HCEC 1CT (cell line): ENCODE data around the gene STH.
"Not testable (repeated sequence)": the region's sequence is repeated elsewhere in the genome, so short reads cannot be mapped to it uniquely, and the experiment has no call there.

Source experiments
- DNase-seq: peaks from one replicate; pipeline ENCODE4 v3.0.0-alpha.2; 2017

The STH gene

DNA sequence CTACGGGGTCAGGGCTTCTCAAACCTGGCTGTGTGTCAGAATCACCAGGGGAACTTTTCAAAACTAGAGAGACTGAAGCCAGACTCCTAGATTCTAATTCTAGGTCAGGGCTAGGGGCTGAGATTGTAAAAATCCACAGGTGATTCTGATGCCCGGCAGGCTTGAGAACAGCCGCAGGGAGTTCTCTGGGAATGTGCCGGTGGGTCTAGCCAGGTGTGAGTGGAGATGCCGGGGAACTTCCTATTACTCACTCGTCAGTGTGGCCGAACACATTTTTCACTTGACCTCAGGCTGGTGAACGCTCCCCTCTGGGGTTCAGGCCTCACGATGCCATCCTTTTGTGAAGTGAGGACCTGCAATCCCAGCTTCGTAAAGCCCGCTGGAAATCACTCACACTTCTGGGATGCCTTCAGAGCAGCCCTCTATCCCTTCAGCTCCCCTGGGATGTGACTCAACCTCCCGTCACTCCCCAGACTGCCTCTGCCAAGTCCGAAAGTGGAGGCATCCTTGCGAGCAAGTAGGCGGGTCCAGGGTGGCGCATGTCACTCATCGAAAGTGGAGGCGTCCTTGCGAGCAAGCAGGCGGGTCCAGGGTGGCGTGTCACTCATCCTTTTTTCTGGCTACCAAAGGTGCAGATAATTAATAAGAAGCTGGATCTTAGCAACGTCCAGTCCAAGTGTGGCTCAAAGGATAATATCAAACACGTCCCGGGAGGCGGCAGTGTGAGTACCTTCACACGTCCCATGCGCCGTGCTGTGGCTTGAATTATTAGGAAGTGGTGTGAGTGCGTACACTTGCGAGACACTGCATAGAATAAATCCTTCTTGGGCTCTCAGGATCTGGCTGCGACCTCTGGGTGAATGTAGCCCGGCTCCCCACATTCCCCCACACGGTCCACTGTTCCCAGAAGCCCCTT, 10.9 kb downstream of the STH start:
- DNase-seq = peak; percentile 50

DNA sequence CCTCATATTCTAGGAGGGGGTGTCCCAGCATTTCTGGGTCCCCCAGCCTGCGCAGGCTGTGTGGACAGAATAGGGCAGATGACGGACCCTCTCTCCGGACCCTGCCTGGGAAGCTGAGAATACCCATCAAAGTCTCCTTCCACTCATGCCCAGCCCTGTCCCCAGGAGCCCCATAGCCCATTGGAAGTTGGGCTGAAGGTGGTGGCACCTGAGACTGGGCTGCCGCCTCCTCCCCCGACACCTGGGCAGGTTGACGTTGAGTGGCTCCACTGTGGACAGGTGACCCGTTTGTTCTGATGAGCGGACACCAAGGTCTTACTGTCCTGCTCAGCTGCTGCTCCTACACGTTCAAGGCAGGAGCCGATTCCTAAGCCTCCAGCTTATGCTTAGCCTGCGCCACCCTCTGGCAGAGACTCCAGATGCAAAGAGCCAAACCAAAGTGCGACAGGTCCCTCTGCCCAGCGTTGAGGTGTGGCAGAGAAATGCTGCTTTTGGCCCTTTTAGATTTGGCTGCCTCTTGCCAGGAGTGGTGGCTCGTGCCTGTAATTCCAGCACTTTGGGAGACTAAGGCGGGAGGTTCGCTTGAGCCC, 11.6 kb downstream of the STH start:
- DNase-seq = no peak

DNA sequence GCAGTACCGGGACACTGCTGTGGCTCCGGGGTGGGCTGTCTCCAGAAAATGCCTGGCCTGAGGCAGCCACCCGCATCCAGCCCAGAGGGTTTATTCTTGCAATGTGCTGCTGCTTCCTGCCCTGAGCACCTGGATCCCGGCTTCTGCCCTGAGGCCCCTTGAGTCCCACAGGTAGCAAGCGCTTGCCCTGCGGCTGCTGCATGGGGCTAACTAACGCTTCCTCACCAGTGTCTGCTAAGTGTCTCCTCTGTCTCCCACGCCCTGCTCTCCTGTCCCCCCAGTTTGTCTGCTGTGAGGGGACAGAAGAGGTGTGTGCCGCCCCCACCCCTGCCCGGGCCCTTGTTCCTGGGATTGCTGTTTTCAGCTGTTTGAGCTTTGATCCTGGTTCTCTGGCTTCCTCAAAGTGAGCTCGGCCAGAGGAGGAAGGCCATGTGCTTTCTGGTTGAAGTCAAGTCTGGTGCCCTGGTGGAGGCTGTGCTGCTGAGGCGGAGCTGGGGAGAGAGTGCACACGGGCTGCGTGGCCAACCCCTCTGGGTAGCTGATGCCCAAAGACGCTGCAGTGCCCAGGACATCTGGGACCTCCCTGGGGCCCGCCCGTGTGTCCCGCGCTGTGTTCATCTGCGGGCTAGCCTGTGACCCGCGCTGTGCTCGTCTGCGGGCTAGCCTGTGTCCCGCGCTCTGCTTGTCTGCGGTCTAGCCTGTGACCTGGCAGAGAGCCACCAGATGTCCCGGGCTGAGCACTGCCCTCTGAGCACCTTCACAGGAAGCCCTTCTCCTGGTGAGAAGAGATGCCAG, 12.9 kb downstream of the STH start:
- no peak for DNase-seq

DNA sequence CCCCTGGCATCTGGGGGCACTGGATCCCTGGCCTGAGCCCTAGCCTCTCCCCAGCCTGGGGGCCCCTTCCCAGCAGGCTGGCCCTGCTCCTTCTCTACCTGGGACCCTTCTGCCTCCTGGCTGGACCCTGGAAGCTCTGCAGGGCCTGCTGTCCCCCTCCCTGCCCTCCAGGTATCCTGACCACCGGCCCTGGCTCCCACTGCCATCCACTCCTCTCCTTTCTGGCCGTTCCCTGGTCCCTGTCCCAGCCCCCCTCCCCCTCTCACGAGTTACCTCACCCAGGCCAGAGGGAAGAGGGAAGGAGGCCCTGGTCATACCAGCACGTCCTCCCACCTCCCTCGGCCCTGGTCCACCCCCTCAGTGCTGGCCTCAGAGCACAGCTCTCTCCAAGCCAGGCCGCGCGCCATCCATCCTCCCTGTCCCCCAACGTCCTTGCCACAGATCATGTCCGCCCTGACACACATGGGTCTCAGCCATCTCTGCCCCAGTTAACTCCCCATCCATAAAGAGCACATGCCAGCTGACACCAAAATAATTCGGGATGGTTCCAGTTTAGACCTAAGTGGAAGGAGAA, 13.5 kb downstream of the STH start:
- DNase-seq = no peak

DNA sequence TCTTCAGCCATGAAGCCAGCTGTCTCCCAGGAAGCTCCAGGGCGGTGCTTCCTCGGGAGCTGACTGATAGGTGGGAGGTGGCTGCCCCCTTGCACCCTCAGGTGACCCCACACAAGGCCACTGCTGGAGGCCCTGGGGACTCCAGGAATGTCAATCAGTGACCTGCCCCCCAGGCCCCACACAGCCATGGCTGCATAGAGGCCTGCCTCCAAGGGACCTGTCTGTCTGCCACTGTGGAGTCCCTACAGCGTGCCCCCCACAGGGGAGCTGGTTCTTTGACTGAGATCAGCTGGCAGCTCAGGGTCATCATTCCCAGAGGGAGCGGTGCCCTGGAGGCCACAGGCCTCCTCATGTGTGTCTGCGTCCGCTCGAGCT, 14.1 kb downstream of the STH start:
- no peak for DNase-seq

DNA sequence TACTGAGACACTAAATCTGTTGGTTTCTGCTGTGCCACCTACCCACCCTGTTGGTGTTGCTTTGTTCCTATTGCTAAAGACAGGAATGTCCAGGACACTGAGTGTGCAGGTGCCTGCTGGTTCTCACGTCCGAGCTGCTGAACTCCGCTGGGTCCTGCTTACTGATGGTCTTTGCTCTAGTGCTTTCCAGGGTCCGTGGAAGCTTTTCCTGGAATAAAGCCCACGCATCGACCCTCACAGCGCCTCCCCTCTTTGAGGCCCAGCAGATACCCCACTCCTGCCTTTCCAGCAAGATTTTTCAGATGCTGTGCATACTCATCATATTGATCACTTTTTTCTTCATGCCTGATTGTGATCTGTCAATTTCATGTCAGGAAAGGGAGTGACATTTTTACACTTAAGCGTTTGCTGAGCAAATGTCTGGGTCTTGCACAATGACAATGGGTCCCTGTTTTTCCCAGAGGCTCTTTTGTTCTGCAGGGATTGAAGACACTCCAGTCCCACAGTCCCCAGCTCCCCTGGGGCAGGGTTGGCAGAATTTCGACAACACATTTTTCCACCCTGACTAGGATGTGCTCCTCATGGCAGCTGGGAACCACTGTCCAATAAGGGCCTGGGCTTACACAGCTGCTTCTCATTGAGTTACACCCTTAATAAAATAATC, 14.6 kb downstream of the STH start:
- DNase-seq = peak; percentile 31

DNA sequence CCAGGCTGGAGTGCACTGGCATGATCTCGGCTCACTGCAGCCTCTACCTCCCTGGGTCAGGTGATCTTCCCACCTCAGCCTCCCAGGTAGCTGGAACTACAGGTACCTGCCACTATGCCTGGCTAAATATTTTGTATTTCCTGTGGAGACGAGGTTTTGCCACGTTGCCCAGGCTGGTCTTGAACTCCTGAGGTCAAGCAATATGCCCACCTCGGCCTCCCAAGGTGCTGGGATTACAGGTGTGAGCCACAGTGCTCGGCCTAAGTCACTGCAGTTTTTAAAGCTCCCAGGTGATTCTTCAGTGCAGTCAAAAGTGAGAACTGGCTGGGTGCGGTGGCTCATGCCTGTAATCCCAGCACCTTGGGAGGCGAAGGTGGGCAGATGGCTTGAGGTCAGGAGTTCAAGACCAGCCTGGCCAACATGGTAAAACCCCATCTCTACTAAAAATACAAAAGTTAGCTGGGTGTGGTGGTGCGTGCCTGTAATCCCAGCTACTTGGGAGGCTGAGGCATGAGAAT, 20.4 kb downstream of the STH start:
- not testable (repeated sequence) for DNase-seq

DNA sequence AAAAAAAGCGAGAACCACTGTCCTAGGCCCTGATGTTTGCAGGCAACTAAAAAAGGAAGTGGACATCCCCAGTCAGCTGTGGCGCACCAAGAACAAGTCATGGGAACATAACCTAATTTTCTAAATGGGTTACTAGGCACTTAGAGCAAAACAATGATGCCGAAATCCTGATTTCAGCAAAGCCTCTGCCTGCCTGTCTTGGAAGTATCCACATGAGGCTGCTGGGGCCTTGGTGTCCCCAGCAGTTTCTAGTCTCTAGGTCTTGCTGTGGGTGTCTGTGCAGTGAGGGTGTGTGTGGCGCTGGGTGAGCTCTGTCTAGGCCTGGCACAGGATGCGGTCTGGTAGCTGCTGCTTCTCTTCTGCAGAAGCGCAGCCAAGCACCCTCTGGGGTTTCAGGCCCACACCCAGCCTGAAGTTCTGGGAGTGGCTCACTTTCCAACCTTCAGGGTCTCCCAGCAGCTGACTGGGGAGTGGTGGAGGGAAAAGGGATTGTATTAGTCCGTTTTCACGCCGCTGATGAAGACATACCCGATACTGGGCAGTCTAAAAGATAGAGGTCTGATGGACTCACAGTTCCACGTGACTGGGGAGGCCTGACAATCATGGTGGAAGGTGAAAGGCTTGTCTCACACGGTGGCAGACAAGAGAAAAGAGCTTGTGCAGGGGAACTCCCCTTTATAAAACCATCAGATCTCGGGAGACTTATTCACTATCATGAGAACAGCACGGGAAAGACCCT, 21.1 kb downstream of the STH start:
- no peak for DNase-seq

DNA sequence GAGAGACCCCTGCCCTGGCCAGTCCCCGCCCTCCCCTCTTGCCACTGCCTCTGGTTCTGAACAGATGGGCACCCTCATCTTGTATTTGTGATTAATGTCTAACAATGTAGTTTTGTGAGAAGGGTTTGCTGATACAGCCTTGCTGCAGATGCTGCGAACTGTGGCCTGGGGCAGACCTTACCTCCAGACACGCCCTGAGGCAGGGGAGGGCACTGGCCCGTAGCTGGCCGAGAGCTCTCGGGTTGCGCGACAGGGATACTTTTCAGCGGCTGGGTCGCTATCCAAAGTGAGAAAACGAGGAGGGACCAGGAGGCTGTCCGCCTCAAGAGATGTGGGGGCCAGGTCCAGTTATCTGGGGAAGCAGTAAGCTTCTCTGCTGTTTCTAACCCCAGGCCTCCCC, 21.9 kb downstream of the STH start:
- DNase-seq = no peak

DNA sequence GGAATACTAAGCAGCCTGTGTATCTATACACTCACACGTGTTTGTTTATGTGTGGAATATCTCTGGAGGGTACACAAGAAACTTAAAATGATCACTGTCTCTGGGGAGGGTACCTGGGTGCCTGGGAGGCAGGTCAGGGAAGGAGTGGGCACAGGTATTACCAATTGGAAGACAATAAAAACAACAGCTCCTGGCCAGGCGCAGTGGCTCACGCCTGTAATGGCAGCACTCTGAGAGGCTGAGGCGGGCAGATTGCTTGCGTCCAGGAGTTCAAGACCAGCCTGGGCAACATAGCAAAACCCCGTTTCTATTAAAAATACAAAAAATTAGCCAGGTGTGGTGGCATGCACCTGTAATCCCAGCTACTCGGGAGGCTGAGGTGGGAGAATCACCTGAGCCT, 24.3 kb downstream of the STH start:
- not testable (repeated sequence) for DNase-seq

DNA sequence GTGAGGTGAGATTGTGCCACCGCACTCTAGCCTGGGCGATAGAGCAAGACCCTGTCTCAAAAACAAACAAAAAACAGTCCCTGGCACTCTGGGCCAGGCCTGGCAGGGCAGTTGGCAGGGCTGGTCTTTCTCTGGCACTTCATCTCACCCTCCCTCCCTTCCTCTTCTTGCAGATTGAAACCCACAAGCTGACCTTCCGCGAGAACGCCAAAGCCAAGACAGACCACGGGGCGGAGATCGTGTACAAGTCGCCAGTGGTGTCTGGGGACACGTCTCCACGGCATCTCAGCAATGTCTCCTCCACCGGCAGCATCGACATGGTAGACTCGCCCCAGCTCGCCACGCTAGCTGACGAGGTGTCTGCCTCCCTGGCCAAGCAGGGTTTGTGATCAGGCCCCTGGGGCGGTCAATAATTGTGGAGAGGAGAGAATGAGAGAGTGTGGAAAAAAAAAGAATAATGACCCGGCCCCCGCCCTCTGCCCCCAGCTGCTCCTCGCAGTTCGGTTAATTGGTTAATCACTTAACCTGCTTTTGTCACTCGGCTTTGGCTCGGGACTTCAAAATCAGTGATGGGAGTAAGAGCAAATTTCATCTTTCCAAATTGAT, 24.8 kb downstream of the STH start:
- DNase-seq = no peak

DNA sequence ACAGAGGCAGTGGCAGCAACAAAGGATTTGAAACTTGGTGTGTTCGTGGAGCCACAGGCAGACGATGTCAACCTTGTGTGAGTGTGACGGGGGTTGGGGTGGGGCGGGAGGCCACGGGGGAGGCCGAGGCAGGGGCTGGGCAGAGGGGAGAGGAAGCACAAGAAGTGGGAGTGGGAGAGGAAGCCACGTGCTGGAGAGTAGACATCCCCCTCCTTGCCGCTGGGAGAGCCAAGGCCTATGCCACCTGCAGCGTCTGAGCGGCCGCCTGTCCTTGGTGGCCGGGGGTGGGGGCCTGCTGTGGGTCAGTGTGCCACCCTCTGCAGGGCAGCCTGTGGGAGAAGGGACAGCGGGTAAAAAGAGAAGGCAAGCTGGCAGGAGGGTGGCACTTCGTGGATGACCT, 25.5 kb downstream of the STH start:
- no peak for DNase-seq

DNA sequence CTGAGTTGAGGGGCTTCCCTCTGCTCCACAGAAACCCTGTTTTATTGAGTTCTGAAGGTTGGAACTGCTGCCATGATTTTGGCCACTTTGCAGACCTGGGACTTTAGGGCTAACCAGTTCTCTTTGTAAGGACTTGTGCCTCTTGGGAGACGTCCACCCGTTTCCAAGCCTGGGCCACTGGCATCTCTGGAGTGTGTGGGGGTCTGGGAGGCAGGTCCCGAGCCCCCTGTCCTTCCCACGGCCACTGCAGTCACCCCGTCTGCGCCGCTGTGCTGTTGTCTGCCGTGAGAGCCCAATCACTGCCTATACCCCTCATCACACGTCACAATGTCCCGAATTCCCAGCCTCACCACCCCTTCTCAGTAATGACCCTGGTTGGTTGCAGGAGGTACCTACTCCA, 26.0 kb downstream of the STH start:
- no peak for DNase-seq

DNA sequence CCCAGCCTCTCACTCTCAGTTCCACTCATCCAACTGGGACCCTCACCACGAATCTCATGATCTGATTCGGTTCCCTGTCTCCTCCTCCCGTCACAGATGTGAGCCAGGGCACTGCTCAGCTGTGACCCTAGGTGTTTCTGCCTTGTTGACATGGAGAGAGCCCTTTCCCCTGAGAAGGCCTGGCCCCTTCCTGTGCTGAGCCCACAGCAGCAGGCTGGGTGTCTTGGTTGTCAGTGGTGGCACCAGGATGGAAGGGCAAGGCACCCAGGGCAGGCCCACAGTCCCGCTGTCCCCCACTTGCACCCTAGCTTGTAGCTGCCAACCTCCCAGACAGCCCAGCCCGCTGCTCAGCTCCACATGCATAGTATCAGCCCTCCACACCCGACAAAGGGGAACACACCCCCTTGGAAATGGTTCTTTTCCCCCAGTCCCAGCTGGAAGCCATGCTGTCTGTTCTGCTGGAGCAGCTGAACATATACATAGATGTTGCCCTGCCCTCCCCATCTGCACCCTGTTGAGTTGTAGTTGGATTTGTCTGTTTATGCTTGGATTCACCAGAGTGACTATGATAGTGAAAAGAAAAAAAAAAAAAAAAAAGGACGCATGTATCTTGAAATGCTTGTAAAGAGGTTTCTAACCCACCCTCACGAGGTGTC, 26.6 kb downstream of the STH start:
- no peak for DNase-seq

DNA sequence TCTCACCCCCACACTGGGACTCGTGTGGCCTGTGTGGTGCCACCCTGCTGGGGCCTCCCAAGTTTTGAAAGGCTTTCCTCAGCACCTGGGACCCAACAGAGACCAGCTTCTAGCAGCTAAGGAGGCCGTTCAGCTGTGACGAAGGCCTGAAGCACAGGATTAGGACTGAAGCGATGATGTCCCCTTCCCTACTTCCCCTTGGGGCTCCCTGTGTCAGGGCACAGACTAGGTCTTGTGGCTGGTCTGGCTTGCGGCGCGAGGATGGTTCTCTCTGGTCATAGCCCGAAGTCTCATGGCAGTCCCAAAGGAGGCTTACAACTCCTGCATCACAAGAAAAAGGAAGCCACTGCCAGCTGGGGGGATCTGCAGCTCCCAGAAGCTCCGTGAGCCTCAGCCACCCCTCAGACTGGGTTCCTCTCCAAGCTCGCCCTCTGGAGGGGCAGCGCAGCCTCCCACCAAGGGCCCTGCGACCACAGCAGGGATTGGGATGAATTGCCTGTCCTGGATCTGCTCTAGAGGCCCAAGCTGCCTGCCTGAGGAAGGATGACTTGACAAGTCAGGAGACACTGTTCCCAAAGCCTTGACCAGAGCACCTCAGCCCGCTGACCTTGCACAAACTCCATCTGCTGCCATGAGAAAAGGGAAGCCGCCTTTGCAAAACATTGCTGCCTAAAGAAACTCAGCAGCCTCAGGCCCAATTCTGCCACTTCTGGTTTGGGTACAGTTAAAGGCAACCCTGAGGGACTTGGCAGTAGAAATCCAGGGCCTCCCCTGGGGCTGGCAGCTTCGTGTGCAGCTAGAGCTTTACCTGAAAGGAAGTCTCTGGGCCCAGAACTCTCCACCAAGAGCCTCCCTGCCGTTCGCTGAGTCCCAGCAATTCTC, 27.4 kb downstream of the STH start:
- no peak for DNase-seq

DNA sequence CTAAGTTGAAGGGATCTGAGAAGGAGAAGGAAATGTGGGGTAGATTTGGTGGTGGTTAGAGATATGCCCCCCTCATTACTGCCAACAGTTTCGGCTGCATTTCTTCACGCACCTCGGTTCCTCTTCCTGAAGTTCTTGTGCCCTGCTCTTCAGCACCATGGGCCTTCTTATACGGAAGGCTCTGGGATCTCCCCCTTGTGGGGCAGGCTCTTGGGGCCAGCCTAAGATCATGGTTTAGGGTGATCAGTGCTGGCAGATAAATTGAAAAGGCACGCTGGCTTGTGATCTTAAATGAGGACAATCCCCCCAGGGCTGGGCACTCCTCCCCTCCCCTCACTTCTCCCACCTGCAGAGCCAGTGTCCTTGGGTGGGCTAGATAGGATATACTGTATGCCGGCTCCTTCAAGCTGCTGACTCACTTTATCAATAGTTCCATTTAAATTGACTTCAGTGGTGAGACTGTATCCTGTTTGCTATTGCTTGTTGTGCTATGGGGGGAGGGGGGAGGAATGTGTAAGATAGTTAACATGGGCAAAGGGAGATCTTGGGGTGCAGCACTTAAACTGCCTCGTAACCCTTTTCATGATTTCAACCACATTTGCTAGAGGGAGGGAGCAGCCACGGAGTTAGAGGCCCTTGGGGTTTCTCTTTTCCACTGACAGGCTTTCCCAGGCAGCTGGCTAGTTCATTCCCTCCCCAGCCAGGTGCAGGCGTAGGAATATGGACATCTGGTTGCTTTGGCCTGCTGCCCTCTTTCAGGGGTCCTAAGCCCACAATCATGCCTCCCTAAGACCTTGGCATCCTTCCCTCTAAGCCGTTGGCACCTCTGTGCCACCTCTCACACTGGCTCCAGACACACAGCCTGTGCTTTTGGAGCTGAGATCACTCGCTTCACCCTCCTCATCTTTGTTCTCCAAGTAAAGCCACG, 28.3 kb downstream of the STH start:
- no peak for DNase-seq

DNA sequence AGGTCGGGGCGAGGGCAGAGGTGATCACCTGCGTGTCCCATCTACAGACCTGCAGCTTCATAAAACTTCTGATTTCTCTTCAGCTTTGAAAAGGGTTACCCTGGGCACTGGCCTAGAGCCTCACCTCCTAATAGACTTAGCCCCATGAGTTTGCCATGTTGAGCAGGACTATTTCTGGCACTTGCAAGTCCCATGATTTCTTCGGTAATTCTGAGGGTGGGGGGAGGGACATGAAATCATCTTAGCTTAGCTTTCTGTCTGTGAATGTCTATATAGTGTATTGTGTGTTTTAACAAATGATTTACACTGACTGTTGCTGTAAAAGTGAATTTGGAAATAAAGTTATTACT, 28.9 kb downstream of the STH start:
- no peak for DNase-seq

DNA sequence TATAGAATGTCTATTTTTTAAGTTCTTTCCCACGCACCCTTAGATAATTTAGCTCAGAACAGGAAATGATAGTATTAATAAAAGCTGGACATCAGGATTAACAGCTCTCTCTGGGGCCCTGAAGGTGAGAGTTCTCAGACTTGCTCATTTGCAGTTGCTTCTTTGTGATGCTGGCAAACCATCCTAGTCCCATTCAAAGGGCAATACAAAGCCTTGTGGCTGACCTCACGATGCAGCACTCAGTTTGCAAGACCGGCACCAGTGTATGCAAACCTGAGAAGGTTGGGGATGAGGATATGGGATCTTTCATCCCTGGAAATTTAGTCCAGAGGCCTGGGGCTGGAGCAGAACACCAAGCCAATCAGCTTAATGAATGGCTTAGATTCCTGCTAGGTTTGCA, 29.3 kb downstream of the STH start:
- no peak for DNase-seq
